IPS DF 4.7 (cell line): ENCODE data around the gene SQOR.
A peak's percentile ranks its signal among the peaks of the same experiment; 100 is the strongest.

Experiments
- DNase-seq: peaks from one replicate; pipeline ENCODE4 v3.0.0-alpha.2; 2013; ENCODE audit warnings: low spot score; ENCODE audit errors: extremely low read depth

Gene SQOR

GRCh38 chr15:45634432-45635190 is at the start of gene SQOR:
SQOR (plus strand) TSS chr15:45635029; CDS start chr15:45658924, 23,895 bp downstream.
- no peak for DNase-seq

- no peak for DNase-seq
Measured at GRCh38 chr15:45585069-45585791, 49.6 kb upstream of the SQOR start.

GRCh38 chr15:45586125-45586524 is 48.7 kb upstream of the SQOR start:
- no peak for DNase-seq

GRCh38 chr15:45586601-45587094 is 48.2 kb upstream of the SQOR start:
- no peak for DNase-seq

GRCh38 chr15:45587095-45587862 is 47.5 kb upstream of the SQOR start, which contains the start of gene BLOC1S6:
BLOC1S6 (plus strand) TSS chr15:45587379; CDS start chr15:45587444, 65 bp downstream.
- DNase-seq: peak; percentile 66

- no peak for DNase-seq
Measured at GRCh38 chr15:45587863-45588170, 47.0 kb upstream of the SQOR start.

- no peak for DNase-seq
Measured at GRCh38 chr15:45588219-45588875, 46.5 kb upstream of the SQOR start.

- no peak for DNase-seq
Measured at GRCh38 chr15:45589256-45589655, 45.6 kb upstream of the SQOR start.

- no peak for DNase-seq
Measured at GRCh38 chr15:45594319-45594718, 40.5 kb upstream of the SQOR start.

GRCh38 chr15:45594835-45595530 is 39.8 kb upstream of the SQOR start:
- no peak for DNase-seq

GRCh38 chr15:45603881-45604280 is 30.9 kb upstream of the SQOR start:
- DNase-seq: no peak

GRCh38 chr15:45604326-45604725 is 30.5 kb upstream of the SQOR start:
- DNase-seq: no peak

- no peak for DNase-seq
Measured at GRCh38 chr15:45606413-45606812, 28.4 kb upstream of the SQOR start.

- no peak for DNase-seq
Measured at GRCh38 chr15:45606841-45607240, 28.0 kb upstream of the SQOR start.

GRCh38 chr15:45611305-45611704 is 23.5 kb upstream of the SQOR start:
- no peak for DNase-seq

GRCh38 chr15:45612790-45613415 is 21.9 kb upstream of the SQOR start:
- no peak for DNase-seq

- no peak for DNase-seq
Measured at GRCh38 chr15:45616901-45617323, 17.9 kb upstream of the SQOR start.

- DNase-seq: no peak
Measured at GRCh38 chr15:45618813-45619212, 16.0 kb upstream of the SQOR start.

GRCh38 chr15:45628136-45628535 is 6.7 kb upstream of the SQOR start:
- DNase-seq: no peak
